Subcutaneous adipose tissue (tissue), 4 donors: ENCODE results near the gene BCOR. TPM values are rescaled to one million over a fixed set of nuclear protein-coding genes. Genes with fewer than 3 reads are reported as not detected.

Experiments
- total RNA-seq, 4 donors: library from RNA; depleted of rRNA; stranded (reverse); fragments of >200 nt; gene quantifications; one replicate each; pipeline ENCODE4 v1.1.0, GENCODE V29; 2016
- TF ChIP-seq, protein P1 (sequence below): fragments of 450-650 bp; IDR thresholded peaks from one replicate; pipeline ENCODE4 v1.5.1; 2016; ENCODE audit warnings: low read depth, mild to moderate bottlenecking, control low read depth, antibody characterized with exemption, moderate library complexity

Gene BCOR
- total RNA-seq, 4 donors from 2014 or later = 9.3 to 17.1 (median 9.5) TPM

DNA sequence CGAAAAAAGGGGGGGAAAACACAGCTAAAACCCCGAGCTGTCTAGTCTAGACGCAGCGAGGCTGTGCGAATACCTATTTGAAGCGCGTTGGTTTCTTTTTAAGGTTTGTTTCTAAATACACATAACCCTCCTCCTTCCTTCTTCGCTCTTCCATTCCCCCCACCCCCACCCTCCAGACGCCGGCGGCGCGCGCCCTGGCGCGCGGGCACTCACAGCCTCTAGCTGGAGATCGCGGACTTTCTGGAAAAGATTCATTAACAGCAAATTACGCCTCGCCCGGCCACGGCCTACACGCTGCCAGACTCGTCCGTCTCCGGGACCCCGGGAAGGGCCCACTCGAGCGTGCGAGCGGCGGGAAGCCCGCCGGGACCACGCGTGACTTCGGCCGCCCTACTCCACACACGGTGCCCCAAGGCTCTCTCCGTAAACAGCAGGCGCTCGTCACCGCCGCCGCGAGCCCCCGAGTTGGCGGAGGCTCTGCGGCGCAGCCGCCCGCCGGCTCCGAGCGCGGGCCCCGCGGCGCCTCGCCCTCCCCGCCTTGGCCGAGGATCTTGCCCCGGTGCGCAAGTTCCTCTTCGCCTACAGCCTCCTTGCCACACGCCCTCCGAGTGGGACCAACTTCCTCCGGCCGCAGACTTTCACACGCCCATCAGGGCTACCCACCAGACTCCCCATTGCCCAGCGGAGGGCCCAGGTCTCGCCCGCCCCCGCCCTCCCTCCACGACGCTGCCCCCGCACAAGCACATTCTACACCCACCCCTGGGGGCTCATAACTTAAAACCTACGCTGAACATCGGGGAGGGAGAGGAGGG, 2.0 kb downstream of the BCOR start:
- TF ChIP-seq, protein P1, sequence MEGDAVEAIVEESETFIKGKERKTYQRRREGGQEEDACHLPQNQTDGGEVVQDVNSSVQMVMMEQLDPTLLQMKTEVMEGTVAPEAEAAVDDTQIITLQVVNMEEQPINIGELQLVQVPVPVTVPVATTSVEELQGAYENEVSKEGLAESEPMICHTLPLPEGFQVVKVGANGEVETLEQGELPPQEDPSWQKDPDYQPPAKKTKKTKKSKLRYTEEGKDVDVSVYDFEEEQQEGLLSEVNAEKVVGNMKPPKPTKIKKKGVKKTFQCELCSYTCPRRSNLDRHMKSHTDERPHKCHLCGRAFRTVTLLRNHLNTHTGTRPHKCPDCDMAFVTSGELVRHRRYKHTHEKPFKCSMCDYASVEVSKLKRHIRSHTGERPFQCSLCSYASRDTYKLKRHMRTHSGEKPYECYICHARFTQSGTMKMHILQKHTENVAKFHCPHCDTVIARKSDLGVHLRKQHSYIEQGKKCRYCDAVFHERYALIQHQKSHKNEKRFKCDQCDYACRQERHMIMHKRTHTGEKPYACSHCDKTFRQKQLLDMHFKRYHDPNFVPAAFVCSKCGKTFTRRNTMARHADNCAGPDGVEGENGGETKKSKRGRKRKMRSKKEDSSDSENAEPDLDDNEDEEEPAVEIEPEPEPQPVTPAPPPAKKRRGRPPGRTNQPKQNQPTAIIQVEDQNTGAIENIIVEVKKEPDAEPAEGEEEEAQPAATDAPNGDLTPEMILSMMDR = no peak

DNA sequence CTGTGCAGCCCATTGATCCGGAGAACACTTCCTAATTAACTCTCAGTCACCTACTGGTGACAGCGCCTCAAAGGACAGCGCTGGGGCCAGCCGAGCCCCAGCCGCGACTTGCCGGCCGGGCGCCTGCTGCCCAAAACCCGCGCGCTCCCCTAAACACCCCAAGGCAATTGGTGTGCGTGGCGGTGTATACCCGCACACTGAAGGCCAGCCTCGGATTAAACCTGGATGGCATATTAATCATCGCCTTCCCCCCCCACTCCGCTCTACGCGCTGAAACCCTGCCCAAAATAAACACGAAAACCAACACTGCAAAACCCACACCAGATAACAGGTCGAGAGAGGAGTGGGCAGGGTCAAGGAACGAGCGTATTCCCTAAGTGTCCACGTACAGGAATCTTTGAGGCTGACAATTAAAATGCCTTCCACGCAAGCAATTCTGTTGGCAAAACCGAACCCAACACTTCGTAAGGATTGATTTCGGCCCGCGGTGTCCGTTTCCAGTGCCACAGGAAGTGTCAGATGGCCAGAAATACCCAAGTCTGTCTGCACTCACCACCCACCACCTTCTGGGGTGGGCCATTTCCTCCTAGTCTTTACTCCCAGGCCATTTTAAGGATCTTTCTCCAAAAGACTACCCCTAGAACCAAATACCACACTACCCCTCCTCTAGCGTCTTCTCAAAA, 2.7 kb downstream of the BCOR start:
- TF ChIP-seq, protein P1 = no peak

DNA sequence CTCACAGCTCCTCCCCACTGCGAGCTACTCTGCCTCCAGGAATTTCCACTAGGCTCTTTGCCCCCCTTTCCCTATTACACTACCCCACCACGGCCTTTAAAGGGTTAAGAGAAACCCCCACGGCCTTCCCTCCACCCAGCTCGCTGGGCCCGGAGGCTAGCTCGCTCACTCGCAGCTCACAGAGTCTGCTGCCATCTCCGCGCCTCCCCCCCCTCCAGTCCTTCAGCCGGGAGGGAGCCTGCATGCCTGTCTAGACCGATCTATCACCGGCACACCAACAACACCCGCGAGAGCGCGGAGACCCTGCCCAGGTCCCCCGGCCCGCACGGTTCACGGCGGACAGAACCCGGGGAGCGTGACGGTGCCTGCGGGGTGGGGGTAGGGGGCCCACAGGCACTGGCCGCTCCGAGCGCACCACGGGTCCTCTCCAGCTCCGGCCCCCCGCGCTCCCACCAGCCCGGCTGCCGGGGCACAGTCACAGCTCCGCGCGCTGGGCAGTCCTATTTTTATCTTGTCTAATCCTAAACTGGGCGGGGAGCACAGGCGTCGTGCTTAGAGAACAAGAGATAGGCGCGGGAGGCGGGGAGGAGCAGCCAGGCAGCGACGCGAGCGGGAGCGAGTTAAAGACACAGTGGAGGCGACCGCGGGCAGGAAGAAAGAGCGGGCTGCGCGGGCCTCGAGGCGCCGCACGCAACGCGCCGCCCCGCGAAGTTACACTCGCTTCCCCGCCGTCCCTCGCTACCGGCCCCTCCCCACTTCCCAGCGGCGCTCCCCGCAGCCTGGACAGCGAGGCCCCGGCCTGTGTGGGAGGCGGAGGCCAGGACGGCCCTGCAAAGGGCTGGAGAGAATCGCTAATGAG, 3.5 kb downstream of the BCOR start:
- TF ChIP-seq, protein P1 = no peak

DNA sequence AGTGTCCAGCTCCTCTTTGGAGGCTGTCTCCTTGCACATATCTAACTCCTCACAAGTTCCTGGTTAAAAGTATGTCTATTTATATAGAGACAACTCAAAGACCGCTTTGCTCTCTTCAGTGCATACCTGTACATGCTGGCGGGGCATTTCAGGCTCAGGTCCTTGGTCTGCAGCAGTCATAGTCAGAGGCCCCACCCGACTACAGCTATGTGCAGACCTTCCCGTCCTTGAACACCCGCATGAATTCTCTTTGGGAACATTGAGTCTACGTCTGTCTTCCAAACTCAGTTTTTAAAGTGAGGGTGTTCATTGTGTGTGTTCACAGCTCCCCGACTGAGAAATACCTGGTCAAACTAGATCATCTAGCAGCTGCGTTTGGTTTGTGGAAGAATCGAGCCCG, 4.2 kb downstream of the BCOR start:
- TF ChIP-seq, protein P1 = no peak

DNA sequence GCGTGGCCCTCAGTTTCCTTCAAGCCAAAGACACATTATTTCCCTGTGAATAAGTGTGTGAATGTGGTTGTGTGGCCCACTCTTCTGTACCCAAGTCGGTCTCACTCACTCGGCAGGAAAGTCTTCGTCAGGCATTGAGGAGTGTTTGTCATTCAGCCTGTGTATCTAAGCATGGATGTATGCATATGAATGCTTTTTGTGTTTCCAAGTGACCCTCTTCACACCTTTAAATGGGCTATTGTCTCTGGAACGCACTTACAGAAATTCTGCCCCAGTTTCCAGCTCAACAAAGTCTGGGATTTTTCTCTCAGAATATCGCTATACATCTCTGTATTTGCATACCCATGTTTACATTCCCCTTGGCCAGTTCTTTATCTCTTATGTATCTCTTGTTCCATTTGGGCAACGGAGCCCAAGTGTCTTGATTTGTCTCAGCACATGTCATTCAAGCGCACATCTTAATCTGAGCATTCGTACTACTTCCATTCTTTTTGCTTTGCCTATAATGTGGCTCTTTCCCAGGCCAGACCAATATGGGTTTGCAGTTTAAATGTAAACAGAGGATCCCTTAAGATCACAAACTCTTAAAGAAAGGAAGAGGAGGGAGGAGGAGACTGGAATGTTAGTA, 4.8 kb downstream of the BCOR start:
- TF ChIP-seq, protein P1 = no peak

DNA sequence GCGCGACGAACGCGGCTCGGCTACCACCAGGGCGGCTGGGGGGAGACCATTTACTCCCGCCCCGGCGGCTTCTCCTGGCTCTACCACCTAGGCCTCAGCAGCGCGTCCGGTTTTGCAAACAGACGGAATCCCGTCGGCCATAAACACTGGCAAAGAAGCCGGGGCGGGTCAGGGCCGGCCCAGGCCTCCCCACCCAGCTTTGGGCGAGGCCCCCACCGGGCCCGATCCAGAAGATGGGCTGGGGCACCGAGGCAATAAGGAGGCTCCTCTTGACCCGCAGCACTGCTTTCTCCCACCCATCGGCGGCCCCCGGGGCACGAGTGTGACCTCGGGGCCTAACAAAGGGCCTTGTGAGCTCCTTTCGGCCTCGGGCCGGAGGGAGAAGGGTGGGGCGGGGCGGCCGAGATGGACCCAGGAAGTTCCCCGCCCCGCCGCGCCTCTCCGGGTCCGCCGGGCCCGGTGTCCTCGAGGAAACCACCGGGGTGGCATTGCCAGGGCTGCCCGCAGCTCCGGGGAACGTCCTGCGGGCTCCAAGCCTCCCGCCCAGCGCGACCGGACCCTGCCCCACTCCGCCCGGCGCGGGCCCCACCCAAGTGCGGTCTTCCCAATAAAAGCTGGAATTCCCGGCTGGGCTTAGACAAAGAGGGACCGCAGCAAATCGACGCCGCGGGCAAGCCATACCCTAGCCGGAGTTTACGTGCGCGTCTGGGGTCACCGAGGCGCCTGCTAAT, 5.9 kb downstream of the BCOR start:
- TF ChIP-seq, protein P1 = no peak
